Measurements from ENCODE around the gene SHB.

The SHB gene

DNA sequence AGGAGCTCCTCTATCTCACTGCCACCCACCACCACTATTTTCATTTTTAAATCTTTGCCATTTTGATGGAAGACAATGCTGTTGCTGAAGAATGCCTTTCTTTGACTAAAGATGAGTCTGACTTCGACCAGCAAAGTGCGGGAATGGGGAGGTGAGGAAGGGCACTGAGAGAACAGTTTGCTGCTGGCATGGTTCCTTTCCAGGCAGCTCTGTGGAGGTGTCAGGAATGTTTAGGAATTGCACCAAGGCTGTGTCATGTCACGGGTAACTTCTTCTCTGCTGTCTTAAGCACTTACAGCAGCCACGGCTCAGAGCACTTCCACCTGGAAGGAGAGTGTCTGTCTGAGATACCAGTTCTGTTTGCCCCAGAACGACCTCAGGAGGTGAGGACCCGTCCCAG, 41.4 kb upstream of the SHB start:
- ATAC-seq (ENCODE audit: low read depth) (no peak), DNase-seq (ENCODE audit: low spot score) (no peak)
- H3K27ac ChIP-seq (ENCODE audit: poor library complexity, severe bottlenecking) = no peak overlapping the region
- no peaks in the 10 kb centered on the region for H3K9me3 ChIP-seq (ENCODE audit: severe bottlenecking)
- TF ChIP-seq, protein P1, sequence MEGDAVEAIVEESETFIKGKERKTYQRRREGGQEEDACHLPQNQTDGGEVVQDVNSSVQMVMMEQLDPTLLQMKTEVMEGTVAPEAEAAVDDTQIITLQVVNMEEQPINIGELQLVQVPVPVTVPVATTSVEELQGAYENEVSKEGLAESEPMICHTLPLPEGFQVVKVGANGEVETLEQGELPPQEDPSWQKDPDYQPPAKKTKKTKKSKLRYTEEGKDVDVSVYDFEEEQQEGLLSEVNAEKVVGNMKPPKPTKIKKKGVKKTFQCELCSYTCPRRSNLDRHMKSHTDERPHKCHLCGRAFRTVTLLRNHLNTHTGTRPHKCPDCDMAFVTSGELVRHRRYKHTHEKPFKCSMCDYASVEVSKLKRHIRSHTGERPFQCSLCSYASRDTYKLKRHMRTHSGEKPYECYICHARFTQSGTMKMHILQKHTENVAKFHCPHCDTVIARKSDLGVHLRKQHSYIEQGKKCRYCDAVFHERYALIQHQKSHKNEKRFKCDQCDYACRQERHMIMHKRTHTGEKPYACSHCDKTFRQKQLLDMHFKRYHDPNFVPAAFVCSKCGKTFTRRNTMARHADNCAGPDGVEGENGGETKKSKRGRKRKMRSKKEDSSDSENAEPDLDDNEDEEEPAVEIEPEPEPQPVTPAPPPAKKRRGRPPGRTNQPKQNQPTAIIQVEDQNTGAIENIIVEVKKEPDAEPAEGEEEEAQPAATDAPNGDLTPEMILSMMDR (IDR thresholded peaks at IDR 0.05; ENCODE audit: poor library complexity, severe bottlenecking) = no peak
- no peaks in the 10 kb centered on the region for H3K4me1 ChIP-seq (ENCODE audit: insufficient read depth, poor library complexity, severe bottlenecking)
- H3K27me3 ChIP-seq (ENCODE audit: insufficient read depth, poor library complexity, severe bottlenecking) = no peaks in the 10 kb centered on the region
- no peak overlapping the region for H3K4me3 ChIP-seq (ENCODE audit: severe bottlenecking)
- no peaks in the 10 kb centered on the region for H3K36me3 ChIP-seq (ENCODE audit: low read depth)

DNA sequence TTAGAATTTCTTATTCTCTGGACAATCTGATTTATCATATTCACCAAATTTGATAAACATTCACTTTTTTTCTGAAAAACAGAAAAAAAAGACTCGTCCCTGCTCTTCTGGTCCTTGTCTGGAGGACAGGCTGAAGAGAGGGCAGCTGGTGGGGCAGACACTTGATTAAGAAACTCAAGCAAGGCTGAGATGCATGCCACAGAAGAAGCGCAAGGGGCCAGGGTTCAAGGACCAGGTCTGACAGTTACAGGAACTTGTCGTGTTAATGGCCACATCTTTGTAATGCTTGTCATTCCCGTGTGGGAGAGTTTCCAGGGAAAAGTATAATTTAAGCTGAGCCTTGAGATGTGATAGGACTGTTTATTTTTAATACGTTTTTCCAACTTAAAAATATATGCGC, 40.6 kb upstream of the SHB start:
- no peaks in the 10 kb centered on the region for H3K9me3 ChIP-seq (ENCODE audit: severe bottlenecking)
- no peak overlapping the region for H3K4me3 ChIP-seq (ENCODE audit: severe bottlenecking)
- ATAC-seq (ENCODE audit: low read depth) (no peak), DNase-seq (ENCODE audit: low spot score) (no peak)
- H3K27me3 ChIP-seq (ENCODE audit: insufficient read depth, poor library complexity, severe bottlenecking) = no peaks in the 10 kb centered on the region
- no peaks in the 10 kb centered on the region for H3K4me1 ChIP-seq (ENCODE audit: insufficient read depth, poor library complexity, severe bottlenecking)
- TF ChIP-seq, protein P1 (IDR thresholded peaks at IDR 0.05; ENCODE audit: poor library complexity, severe bottlenecking) = no peak
- H3K36me3 ChIP-seq (ENCODE audit: low read depth) = no peaks in the 10 kb centered on the region
- H3K27ac ChIP-seq (ENCODE audit: poor library complexity, severe bottlenecking) = no peak overlapping the region

DNA sequence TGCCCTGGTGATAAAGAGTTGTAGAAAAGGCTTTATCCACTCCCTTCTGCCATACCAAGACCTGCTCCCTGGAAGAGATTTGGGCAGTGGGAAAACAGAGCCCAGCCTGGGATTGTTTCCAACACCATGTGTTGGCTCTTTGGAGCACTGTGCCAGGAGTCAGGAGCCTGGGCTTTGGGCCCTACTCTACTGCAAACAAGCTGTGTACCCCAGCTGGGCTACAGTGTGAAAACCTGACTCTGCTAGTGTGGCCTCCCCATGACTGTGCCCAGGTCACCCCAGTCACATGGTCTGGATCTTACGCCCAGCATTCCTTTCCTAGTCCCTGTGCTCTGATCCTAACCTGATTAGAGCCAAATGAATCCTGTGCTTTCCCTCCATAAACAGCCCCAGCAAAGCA, 39.3 kb upstream of the SHB start:
- Histone ChIP-seq H3K4me1 (ENCODE audit: insufficient read depth, poor library complexity, severe bottlenecking) (no peaks in the 10 kb centered on the region), H3K27me3 (ENCODE audit: insufficient read depth, poor library complexity, severe bottlenecking) (no peaks in the 10 kb centered on the region), H3K36me3 (ENCODE audit: low read depth) (no peaks in the 10 kb centered on the region), H3K27ac (ENCODE audit: poor library complexity, severe bottlenecking) (no peak overlapping the region), H3K4me3 (ENCODE audit: severe bottlenecking) (no peak overlapping the region), H3K9me3 (ENCODE audit: severe bottlenecking) (no peaks in the 10 kb centered on the region)
- ATAC-seq (ENCODE audit: low read depth) (no peak), DNase-seq (ENCODE audit: low spot score) (no peak)
- TF ChIP-seq, protein P1 (IDR thresholded peaks at IDR 0.05; ENCODE audit: poor library complexity, severe bottlenecking) = no peak

DNA sequence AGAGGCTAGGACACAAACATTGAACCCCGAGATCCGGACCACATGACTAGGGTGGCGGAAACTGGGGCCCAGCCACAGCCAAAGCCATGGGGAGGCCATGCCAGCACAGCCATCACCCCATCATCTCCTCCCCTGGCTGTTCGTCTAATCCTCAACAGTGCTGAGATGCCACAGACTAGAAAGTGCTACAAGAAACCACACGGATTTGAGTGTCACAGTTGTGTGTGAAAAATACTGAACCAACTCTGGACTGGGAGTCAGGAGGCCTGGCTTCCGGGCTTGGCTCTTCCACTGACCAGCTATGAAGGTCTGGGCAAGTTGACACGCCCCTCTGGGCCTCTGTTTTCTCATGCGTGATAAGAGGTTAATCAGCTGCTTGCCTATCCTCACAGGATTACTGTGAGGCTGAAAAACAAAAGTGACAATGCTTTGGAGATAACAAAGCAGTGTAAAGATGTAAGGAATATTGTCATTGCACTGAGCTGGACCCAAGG, 38.8 kb upstream of the SHB start:
- TF ChIP-seq, protein P1 (IDR thresholded peaks at IDR 0.05; ENCODE audit: poor library complexity, severe bottlenecking) = no peak
- no peak for DNase-seq (ENCODE audit: low spot score)
- H3K27me3 ChIP-seq (ENCODE audit: insufficient read depth, poor library complexity, severe bottlenecking) = no peaks in the 10 kb centered on the region
- H3K4me3 ChIP-seq (ENCODE audit: severe bottlenecking) = no peak overlapping the region
- no peak for ATAC-seq (ENCODE audit: low read depth)
- H3K36me3 ChIP-seq (ENCODE audit: low read depth) = no peaks in the 10 kb centered on the region
- no peaks in the 10 kb centered on the region for H3K4me1 ChIP-seq (ENCODE audit: insufficient read depth, poor library complexity, severe bottlenecking)
- H3K9me3 ChIP-seq (ENCODE audit: severe bottlenecking) = no peaks in the 10 kb centered on the region
- no peak overlapping the region for H3K27ac ChIP-seq (ENCODE audit: poor library complexity, severe bottlenecking)

DNA sequence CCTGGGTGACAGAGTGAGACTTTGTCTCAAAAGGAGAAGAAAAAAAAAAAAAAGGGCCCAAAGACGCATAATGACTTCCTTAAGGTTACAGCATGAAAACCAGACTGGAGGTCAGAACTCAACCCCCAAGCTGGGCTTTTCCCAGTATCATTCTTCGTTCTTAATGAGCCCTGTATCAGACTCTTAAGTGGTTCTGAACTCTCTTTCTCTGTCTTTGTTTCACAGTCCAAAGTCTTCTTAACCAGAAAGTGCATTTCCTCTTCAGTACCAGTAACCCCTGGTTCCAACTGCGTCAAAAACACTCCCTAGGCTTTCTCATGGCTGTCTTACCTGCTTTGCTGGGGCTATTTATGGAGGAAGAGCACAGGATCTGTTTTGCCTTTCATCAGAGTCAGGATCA, 38.4 kb upstream of the SHB start:
- Histone ChIP-seq H3K27ac (ENCODE audit: poor library complexity, severe bottlenecking) (no peak overlapping the region), H3K36me3 (ENCODE audit: low read depth) (no peaks in the 10 kb centered on the region), H3K9me3 (ENCODE audit: severe bottlenecking) (no peaks in the 10 kb centered on the region), H3K4me1 (ENCODE audit: insufficient read depth, poor library complexity, severe bottlenecking) (no peaks in the 10 kb centered on the region), H3K4me3 (ENCODE audit: severe bottlenecking) (no peak overlapping the region), H3K27me3 (ENCODE audit: insufficient read depth, poor library complexity, severe bottlenecking) (no peaks in the 10 kb centered on the region)
- DNase-seq (ENCODE audit: low spot score) = no peak
- no peak for ATAC-seq (ENCODE audit: low read depth)
- TF ChIP-seq, protein P1 (IDR thresholded peaks at IDR 0.05; ENCODE audit: poor library complexity, severe bottlenecking) = no peak

All from RWPE2 (cell line).